ENCODE measurements around the gene MTRF1L.
"Not testable (repeated sequence)": the region's sequence is repeated elsewhere in the genome, so short reads cannot be mapped to it uniquely, and the experiment has no call there.

MTRF1L gene

DNA sequence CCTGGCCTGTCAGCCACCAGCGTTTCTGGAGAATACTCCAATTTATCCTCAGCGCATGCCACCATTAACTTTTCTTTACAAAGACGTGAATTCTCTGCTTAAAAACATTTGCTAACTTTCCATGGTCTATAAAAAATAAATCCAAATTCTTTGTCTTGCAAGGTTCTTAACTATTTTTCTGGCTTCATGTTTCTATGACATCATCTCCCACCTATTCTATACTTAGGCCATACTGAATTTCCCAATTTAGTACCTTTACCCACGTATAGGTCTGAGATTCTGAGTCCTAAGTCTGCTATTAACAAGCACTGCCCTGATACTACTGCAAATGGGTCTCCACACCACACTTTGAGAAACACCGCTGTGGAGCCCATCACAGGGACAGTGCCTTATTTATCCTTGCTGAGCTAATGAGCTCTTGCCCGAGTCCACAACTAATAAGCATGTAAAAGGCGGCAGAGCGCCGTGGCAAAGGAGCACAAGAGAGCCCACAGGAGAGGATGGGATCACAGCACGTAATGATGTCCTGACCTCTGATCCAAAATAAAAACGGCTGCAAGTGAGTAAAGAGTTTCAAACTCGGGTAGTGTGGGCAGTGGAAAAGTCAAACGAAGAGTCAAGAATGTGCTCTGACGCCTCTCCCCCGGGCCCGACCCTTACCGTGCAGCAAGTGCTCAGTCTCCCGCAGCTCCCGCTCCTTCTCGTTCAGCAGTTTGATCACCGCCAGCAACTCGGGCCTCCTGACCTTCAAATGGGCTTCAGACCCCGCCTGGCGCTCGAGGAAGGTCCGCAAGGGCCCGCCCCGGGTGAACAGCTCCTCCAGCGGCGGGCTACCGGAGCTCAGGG lies 519 bp downstream of the MTRF1L start:
- DNase-seq: no peak

- not testable (repeated sequence) for DNase-seq
Measured at GRCh38 chr6:153000790-153001189, 1.7 kb downstream of the MTRF1L start.

DNA sequence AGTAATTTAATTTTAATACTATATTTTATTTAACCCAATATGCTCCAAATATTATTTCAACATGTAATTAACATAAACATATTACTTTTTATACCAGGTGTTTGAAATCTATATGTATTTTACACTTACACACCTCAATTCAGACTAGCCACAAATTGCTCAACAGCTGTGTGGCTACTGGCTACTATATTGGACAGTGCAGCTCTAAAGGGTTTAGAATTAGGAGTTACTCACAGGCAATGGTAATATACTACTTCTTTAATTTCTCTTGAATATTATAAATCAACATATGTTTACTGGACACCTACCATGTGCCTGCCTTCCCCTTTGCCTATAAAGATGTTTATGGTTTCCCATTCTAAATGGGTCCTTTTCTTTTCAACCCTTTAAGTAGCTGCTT lies 2.3 kb downstream of the MTRF1L start:
- DNase-seq: no peak

GRCh38 chr6:152999538-152999937 lies 3.0 kb downstream of the MTRF1L start:
- not testable (repeated sequence) for DNase-seq

DNA sequence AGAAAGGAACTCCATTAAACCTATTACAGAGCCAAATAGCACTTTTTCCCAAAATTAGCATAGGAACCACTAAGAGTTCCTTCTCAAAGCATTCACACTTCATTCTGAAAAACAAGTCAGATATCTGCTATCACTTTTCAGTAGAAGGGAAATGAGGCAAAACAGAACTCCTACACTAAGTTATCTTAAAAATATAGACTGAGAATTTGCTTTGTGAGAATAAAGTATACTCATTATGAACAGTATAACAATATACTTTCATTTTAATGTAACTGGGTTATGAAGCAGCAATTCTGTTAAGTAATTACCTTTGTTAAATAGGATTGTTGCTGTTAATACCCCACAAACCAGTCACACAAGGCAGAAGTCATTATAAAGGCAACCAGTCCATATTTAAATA lies 8.7 kb downstream of the MTRF1L start:
- no peak for DNase-seq

- no peak for DNase-seq
Measured at GRCh38 chr6:152993431-152993830, 9.1 kb downstream of the MTRF1L start.

DNA sequence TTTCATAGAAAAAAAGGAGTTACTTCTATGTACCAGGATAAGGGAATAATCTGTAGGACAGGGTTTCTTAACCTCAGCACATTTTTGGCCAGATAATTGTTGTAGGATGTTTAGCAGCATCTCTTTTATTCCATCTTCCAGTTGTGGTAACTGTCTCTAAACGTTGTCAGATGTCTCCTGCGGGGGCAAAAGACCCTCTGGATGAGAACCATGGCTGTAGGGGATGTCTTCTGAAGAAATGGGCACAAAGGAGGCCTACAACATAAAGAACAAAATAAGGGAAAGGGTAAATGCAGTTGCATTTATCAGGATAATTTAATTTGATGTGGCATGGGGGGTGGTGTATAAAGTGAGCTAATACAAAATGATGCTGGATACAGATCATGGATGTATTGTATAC lies 15.5 kb downstream of the MTRF1L start:
- no peak for DNase-seq

DNA sequence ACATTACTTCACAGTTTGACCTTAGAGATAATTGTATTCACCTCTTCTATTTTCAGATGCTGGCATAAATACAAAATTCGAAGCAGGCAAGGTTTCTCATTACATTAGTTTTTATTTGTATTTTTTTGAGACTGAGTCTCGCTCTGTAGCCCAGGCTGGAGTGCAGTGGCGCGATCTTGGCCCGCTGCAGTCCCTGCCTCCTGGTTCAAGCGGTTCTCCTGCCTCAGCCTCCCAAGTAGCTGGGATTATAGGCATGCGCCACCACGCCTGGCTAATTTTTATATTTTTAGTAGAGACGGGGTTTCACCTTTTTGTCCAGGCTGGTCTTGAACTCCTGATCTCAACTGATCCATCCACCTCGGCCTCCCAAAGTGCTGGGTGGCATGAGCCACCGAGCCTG lies 17.2 kb downstream of the MTRF1L start:
- DNase-seq: not testable (repeated sequence)

- DNase-seq: no peak
Measured at GRCh38 chr6:152984513-152984872, 18.0 kb downstream of the MTRF1L start.

GRCh38 chr6:152983637-152984512 lies 18.6 kb downstream of the MTRF1L start:
- DNase-seq: peak; percentile 97

DNA sequence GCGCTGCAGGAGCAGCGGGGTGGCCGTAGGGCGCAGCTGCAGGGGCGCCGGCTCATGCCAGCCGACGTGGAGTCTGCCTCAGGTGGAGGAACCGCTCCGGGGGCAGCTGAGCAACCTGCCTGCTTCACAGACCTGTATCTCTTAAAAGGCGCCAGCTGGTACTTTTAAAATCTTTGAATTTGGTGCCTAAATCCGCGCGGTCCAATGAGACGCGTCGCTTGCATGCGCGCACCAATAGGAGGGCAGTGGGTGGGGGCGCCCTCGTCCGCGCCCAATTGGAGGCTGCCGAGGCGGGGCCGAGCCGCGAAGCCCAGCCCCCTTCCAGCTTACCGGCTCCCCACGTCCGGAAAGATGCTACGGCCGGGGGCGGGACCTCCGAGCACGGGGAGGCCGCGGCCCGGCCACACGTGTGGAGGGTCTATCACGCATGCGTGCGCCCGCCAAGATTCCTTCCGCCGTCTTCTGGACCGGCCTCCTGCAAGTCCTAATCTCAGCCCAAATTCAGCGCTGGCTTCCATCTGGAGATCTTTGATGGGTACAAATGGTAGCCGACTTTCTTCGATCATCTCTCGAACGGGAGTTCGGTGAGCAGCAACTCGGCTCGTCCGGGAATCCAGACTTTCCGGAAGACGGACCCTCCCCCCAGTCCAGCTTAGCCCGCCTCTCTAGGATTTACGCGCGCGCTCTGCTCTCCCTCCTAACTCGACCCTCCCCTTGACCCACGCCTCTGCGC lies 19.4 kb downstream of the MTRF1L start, which contains the start of gene FBXO5:
TSS of gene FBXO5 (minus strand) at position 138 of the 733 bp plus-strand sequence. CDS start at position 56, 82 bp downstream.
- DNase-seq: peak; percentile 98

GRCh38 chr6:152981989-152982903 lies 20.3 kb downstream of the MTRF1L start:
- DNase-seq: peak; percentile 15

DNA sequence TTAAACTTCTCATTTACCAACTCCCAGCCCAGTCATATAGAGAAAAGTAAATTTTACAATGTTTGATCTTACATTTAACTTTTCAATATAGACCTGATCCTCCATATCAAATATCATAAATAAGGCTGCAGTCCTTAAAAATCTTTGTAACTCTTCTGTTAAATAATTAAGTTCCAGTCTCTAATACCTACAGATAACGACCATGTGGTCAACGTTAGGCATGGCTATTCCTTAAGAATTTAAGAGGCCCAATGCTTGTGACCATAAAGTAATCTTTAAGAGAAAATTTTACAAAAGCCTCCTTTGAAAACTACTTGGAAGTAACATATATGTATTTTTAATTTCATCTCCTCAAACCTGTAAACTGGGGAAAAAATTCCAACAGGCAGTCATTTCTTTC lies 21.3 kb downstream of the MTRF1L start:
- DNase-seq: no peak

DNA sequence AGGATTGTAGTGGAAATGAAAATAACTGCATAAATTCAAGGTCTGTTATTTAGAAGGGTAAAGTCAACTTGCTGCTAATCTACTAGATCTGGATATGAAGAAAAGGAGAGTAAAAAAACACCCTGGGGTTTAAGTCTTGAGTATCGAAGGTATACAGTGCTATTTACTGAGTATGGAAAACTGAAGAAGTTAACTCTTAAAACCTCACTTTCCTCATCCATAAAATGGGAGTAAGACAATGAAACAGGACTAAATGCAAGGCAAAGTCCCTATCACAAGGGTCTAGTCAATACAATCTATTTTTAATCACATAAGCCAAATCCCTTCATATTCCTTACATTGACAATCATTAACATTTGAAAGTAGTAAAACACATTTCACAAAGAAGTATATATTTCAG lies 21.9 kb downstream of the MTRF1L start:
- no peak for DNase-seq

DNA sequence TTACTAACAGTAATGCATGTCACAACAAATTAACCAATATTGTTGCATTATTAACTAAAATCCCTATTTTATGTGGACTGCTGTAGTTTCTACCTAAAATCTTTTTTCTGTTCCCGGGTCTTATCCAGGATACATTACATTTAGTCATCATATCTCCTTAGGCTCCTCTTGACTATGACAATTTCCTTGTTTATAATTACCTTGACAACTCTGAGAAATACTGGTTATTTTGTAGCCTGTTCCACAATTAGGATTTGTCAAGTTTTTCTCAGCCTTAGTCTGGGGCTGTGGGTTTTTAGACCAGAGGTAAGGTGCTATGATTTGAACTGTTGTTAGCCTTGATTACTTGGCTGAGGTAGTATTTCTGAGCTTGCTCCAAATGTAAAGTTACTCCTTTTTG lies 23.4 kb downstream of the MTRF1L start:
- no peak for DNase-seq

GRCh38 chr6:152978058-152978457 lies 24.5 kb downstream of the MTRF1L start:
- DNase-seq: no peak

GRCh38 chr6:152977556-152977955 lies 25.0 kb downstream of the MTRF1L start:
- no peak for DNase-seq

GRCh38 chr6:152976749-152977148 lies 25.8 kb downstream of the MTRF1L start:
- DNase-seq: no peak

DNA sequence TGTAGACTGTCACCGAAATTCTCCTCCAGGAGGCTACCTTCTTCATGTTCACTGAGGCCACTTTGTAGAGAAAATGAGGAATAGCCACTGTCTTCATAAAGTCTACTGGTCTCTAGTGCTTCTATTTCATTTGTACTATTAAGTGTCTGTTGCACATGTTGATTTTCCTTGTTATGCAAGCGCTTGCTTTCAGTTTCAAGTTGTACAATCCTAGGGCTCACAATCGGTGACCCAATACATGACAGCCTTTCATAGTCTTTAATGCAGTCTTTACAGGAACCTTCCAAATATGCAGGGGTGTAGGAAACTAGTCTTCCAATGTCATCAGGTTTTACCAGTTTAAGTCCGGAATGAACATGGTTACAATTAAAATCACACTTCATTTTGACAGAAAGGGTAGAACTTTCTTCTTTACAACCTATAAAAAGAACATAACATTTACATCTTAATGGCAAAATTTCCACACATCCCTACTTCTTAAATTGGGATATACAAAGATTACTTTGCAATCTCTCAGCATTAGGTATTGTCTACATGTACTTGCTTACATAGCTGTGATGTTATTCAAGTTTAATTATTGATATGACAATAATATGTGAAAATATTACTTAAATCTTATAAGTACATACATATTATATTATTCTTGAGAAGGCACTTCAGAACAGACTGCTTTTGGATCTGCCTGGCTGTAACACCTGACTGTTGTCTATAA lies 27.1 kb downstream of the MTRF1L start:
- no peak for DNase-seq

- no peak for DNase-seq
Measured at GRCh38 chr6:152973916-152974315, 28.6 kb downstream of the MTRF1L start.

DNA sequence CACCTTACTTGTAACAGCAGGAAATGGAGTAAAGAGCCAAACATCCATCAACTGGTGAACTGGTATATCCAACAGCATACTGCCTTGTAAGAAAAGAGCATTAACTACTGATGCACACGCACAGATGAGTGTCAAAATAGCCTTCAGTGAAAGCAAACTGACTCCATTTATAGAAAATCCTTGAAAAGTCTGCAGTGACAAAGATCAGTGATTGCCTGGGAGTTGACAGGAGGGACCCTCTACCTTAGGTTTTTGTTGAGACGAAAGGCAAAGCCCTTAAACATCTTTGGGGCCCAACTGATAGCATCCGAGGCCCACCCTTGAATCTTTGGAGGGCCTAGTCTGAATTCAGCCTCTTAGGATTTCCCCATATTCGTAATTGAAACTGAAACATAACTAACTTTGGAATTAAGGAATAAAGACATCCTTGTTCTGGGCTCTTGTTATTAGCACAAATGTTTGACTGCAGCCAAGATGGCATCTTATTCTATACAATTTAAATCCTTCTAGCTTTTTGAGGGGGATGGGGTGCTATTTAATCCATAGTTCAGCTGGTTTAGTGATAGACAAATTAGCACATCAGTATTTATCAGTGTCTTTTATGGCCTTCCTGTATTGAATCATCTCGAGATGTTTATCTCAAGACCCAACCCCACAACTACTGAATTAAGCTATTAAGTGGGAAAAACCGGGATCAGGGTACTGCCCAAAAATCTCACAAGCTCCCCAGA lies 32.7 kb downstream of the MTRF1L start:
- no peak for DNase-seq

All from NCI-H1105 (cell line).